ENCODE results near the gene ANKFN1. TPM values are rescaled to one million over a fixed set of nuclear protein-coding genes. Genes with fewer than 3 reads are reported as not detected.

Gene ANKFN1
- total and polyA plus RNA-seq, 2 of the 13 experiments (the other 11 are each of a cell fraction or from before 2014, with no cell fraction given): not detected

- no peaks in the 10 kb centered on the region for H3K79me2 ChIP-seq (ENCODE audit: insufficient read depth, low read length)
- no TSS peak for BruUV-seq (replicated peaks)
- TF ChIP-seq ZSCAN30 (CRISPR knock-in tag; IDR thresholded peaks at IDR 0.05) (no peak), KDM1A (CRISPR knock-in tag; IDR thresholded peaks at IDR 0.05) (no peak)
- 0 out of 5 replicates have a peak, but pooled peaks cover 0 to 5% of the 10 kb centered on the region in 2 experiments for H3K27me3 ChIP-seq (ENCODE audit: control insufficient read depth in 1 of 2, insufficient read depth in 2 of 2, low read length in 2 of 2)
- ATAC-seq (no peak), FAIRE-seq (no peak), DNase-seq (ENCODE audit: low spot score) (no peak)
- 2% methylated on average over 9 of the region's 9 CpGs for WGBS (ENCODE audit: low lambda C conversion rate)
- H3K4me3 ChIP-seq (replicated peaks in 1 of 3; ENCODE audit: insufficient read depth in 1 of 3, low read depth in 2 of 3, low read length in 3 of 3): no peak overlapping the region
- in situ Hi-C loops (cut with HindIII; ENCODE audit: extremely low pct_ligation_motif_present, low pct_unique_long_range_greater_than_20kb): no loop called here
- no peak overlapping the region for H3K9ac ChIP-seq (ENCODE audit: insufficient read depth, low read depth, low read length)
- intact Hi-C loops (cut with micrococcal nuclease; ENCODE audit: unreplicated experiment): no loop called here
- ChIA-PET POLR2A (no interaction called here), CTCF (ENCODE audit: low intra/inter-chr PET ratio, low total read pairs) (no interaction called here)
- no peak overlapping the region for H3K4me2 ChIP-seq (ENCODE audit: low read depth, low read length)
- H3K36me3 ChIP-seq (replicated peaks in 1 of 2; ENCODE audit: control insufficient read depth in 1 of 2, insufficient read depth in 2 of 2, low read length in 2 of 2): no peaks in the 10 kb centered on the region
- no peaks in the 10 kb centered on the region for H3K9me3 ChIP-seq (ENCODE audit: low read length)
- H3K4me1 ChIP-seq (ENCODE audit: insufficient read depth, low read length): no peaks in the 10 kb centered on the region
- no peak overlapping the region for H2AFZ ChIP-seq (ENCODE audit: low read length)
- no peak overlapping the region for H3K27ac ChIP-seq (ENCODE audit: extremely low read length, insufficient read depth, low read length)
- H4K20me1 ChIP-seq (ENCODE audit: insufficient read depth, low read length): no peaks in the 10 kb centered on the region
Measured at GRCh38 chr17:56373981-56374833, 220.9 kb downstream of the ANKFN1 start.

- no peak overlapping the region for H3K4me2 ChIP-seq (ENCODE audit: low read depth, low read length)
- peak; percentile 28 for FAIRE-seq
- 61% methylated on average over 1 of the region's 1 CpG for WGBS (ENCODE audit: low lambda C conversion rate)
Measured at GRCh38 chr17:56389356-56389755, 236.1 kb downstream of the ANKFN1 start.

More at GRCh38 chr17:56389356-56389755, 236.1 kb downstream of the ANKFN1 start:
- intact Hi-C loops (cut with micrococcal nuclease; ENCODE audit: unreplicated experiment) (no loop called here), in situ Hi-C loops (cut with HindIII; ENCODE audit: extremely low pct_ligation_motif_present, low pct_unique_long_range_greater_than_20kb) (no loop called here)
- no peak overlapping the region for H2AFZ ChIP-seq (ENCODE audit: low read length)
- H3K27ac ChIP-seq (ENCODE audit: extremely low read length, insufficient read depth, low read length): no peak overlapping the region
- ATAC-seq (no peak), DNase-seq (ENCODE audit: low spot score) (no peak)
- H3K4me3 ChIP-seq (replicated peaks in 1 of 3; ENCODE audit: insufficient read depth in 1 of 3, low read depth in 2 of 3, low read length in 3 of 3): no peak overlapping the region
- no peaks in the 10 kb centered on the region for H3K36me3 ChIP-seq (replicated peaks in 1 of 2; ENCODE audit: control insufficient read depth in 1 of 2, insufficient read depth in 2 of 2, low read length in 2 of 2)
- no TSS peak for BruUV-seq (replicated peaks)
- H3K4me1 ChIP-seq (ENCODE audit: insufficient read depth, low read length): no peaks in the 10 kb centered on the region
- TF ChIP-seq ZNF567 (CRISPR knock-in tag; IDR thresholded peaks at IDR 0.05; ENCODE audit: borderline replicate concordance) (no peak), ZNF615 (CRISPR knock-in tag; IDR thresholded peaks at IDR 0.05; ENCODE audit: borderline replicate concordance) (no peak), ZC3H4 (CRISPR knock-in tag; IDR thresholded peaks at IDR 0.05; ENCODE audit: borderline replicate concordance) (no peak), ZHX1 (CRISPR knock-in tag; IDR thresholded peaks at IDR 0.05; ENCODE audit: low read depth) (no peak), HBP1 (CRISPR knock-in tag; IDR thresholded peaks at IDR 0.05; ENCODE audit: low read depth) (no peak), NFYB (CRISPR knock-in tag; IDR thresholded peaks at IDR 0.05) (no peak), GATA4 (IDR thresholded peaks at IDR 0.05; ENCODE audit: borderline replicate concordance, low read depth) (no peak)
- no peaks in the 10 kb centered on the region for H3K27me3 ChIP-seq (ENCODE audit: control insufficient read depth in 1 of 2, insufficient read depth in 2 of 2, low read length in 2 of 2)
- no peak overlapping the region for H3K9ac ChIP-seq (ENCODE audit: insufficient read depth, low read depth, low read length)
- CTCF ChIA-PET (ENCODE audit: low intra/inter-chr PET ratio, low total read pairs): no interaction called here
- no peaks in the 10 kb centered on the region for H4K20me1 ChIP-seq (ENCODE audit: insufficient read depth, low read length)
- POLR2A ChIA-PET: no interaction called here
- H3K9me3 ChIP-seq (ENCODE audit: low read length): no peaks in the 10 kb centered on the region
- no peaks in the 10 kb centered on the region for H3K79me2 ChIP-seq (ENCODE audit: insufficient read depth, low read length)

All from HepG2 (cell line).